Stimulated activated CD4-positive, alpha-beta T cell treated with anti-CD3 and anti-CD28 coated beads, Interleukin-4, amount 100 ng/mL, for 4 hours (primary cell): ENCODE data around the gene ACP1.
A peak's percentile ranks its signal among the peaks of the same experiment; 100 is the strongest.

Experiments used
- DNase-seq, 2 experiments: peaks; one replicate each; pipeline ENCODE4 v3.0.0-alpha.2; 2020

ACP1 gene

GRCh38 chr2:282371-283263, 17.9 kb downstream of the ACP1 start:
- no peak for DNase-seq

- no peak for DNase-seq
Measured at GRCh38 chr2:283996-284794, 19.4 kb downstream of the ACP1 start.

- no peak for DNase-seq
Measured at GRCh38 chr2:284896-285492, 20.2 kb downstream of the ACP1 start.

- no peak for DNase-seq
Measured at GRCh38 chr2:285531-285930, 20.8 kb downstream of the ACP1 start.

- DNase-seq, result no peak
Measured at GRCh38 chr2:286035-286434, 21.3 kb downstream of the ACP1 start.

GRCh38 chr2:286774-287392, 22.1 kb downstream of the ACP1 start:
- no peak for DNase-seq

GRCh38 chr2:287471-287885, 22.7 kb downstream of the ACP1 start:
- DNase-seq, result no peak

GRCh38 chr2:287911-288757, 23.4 kb downstream of the ACP1 start, which contains the start of gene ALKAL2:
ALKAL2 (minus strand) TSS chr2:288091; CDS start chr2:287835, 256 bp downstream.
- no peak for DNase-seq

GRCh38 chr2:288758-289361, 24.1 kb downstream of the ACP1 start:
- no peak for DNase-seq

GRCh38 chr2:289362-290089, 24.8 kb downstream of the ACP1 start:
- DNase-seq, result no peak

GRCh38 chr2:290090-290722, 25.5 kb downstream of the ACP1 start:
- DNase-seq, result peak; percentile 33 to 39

- DNase-seq, result no peak
Measured at GRCh38 chr2:295090-295489, 30.3 kb downstream of the ACP1 start.

GRCh38 chr2:296354-296753, 31.6 kb downstream of the ACP1 start:
- DNase-seq, result no peak

GRCh38 chr2:305366-305765, 40.6 kb downstream of the ACP1 start:
- no peak for DNase-seq

- no peak for DNase-seq
Measured at GRCh38 chr2:309148-309953, 44.6 kb downstream of the ACP1 start.

- no peak for DNase-seq
Measured at GRCh38 chr2:309954-310510, 45.3 kb downstream of the ACP1 start.

- no peak for DNase-seq
Measured at GRCh38 chr2:310994-311393, 46.2 kb downstream of the ACP1 start.

GRCh38 chr2:313991-314390, 49.2 kb downstream of the ACP1 start:
- no peak for DNase-seq
